H1 (cell line): ENCODE measurements around the gene WBP11. TPM values are rescaled to one million over a fixed set of nuclear protein-coding genes. Genes with fewer than 3 reads are reported as not detected.

Source experiments
- JUN ChIP-seq: IDR thresholded peaks from 2 replicates; pipeline ENCODE4 v1.6.1; 2011; ENCODE audit warnings: low read depth, mild to moderate bottlenecking, improper control_type of control experiment, low read length
- POLR2A ChIP-seq, 2 experiments: IDR thresholded peaks; 1 replicate in 1 of 2; 2 replicates in 1 of 2; pipeline ENCODE4 v1.6.1; 2011; ENCODE audit warnings: low read depth in 2 of 2, low read length in 2 of 2, mild to moderate bottlenecking in 2 of 2; ENCODE audit errors: control extremely low read depth in 1 of 2
- SAP30 ChIP-seq: fragments of 300-600 bp; sonication (generic); IDR thresholded peaks from 2 replicates; pipeline ENCODE4 v1.7.1; 2012; ENCODE audit warnings: low read length, moderate library complexity, mild to moderate bottlenecking, inconsistent platforms; ENCODE audit not compliant: insufficient read depth, insufficient replicate concordance
- TBP ChIP-seq: IDR thresholded peaks from 2 replicates; pipeline ENCODE4 v1.6.1; 2011; ENCODE audit warnings: low read depth, low read length, improper control_type of control experiment
- ZNF274 ChIP-seq: IDR thresholded peaks from 2 replicates; pipeline ENCODE4 v1.7.0; 2012; ENCODE audit warnings: low read length, borderline replicate concordance; ENCODE audit errors: extremely low read depth
- polyA plus RNA-seq, 7 experiments: library from polyadenylated mRNA; depleted of rRNA in 3 of 7; stranded (reverse) in 5 of 7; unstranded in 2 of 7; fragments of >200 nt in 5 of 7; fragments of 200-250 nt in 2 of 7; gene quantifications; 1 replicate in 5 of 7; 2 replicates in 1 of 7; 4 replicates in 1 of 7; pipeline versions ENCODE4 v1.2.1 to v1.2.3, GENCODE V29; 2011 to 2013; ENCODE audit warnings: missing spikeins in 2 of 7, mixed read lengths in 2 of 7
- total RNA-seq: library from RNA; stranded (reverse); fragmentation: NEBNext Ultra II Directional; extraction: Animal tissue kit (Norgen Biotek cat#: 25700); gene quantifications from 2 replicates; pipeline ENCODE4 v1.2.1, GENCODE V29; 2021

The WBP11 gene
- total and polyA plus RNA-seq, 2 of the 8 experiments (the other 6 are each of a cell fraction or from before 2014, with no cell fraction given), result 22.1 to 134 TPM

- no peak for TF ChIP-seq SAP30
- no peak for TF ChIP-seq POLR2A (IDR thresholded peaks at IDR 0.05; ENCODE audit: control extremely low read depth in 1 of 2, low read depth in 2 of 2, low read length in 2 of 2)
- TF ChIP-seq TBP, result no peak
- TF ChIP-seq JUN, result no peak
- no peak for TF ChIP-seq ZNF274
- TF ChIP-seq, all 59 proteins: peak for 0
These were observed 30.3 kb downstream of the WBP11 start (continued) for GRCh38 chr12:14772946-14773345.
